Stimulated activated CD8-positive, alpha-beta memory T cell treated with anti-CD3 and anti-CD28 coated beads, Interleukin-12 subunit alpha, Interleukin-12 subunit beta, amount 100 ng/mL, for 24 hours (primary cell): ENCODE measurements around the gene ZSCAN18.

Experiments used
- DNase-seq: peaks from one replicate; pipeline ENCODE4 v3.0.0-alpha.2; 2020; ENCODE audit errors: extremely low read depth

Gene ZSCAN18

DNA sequence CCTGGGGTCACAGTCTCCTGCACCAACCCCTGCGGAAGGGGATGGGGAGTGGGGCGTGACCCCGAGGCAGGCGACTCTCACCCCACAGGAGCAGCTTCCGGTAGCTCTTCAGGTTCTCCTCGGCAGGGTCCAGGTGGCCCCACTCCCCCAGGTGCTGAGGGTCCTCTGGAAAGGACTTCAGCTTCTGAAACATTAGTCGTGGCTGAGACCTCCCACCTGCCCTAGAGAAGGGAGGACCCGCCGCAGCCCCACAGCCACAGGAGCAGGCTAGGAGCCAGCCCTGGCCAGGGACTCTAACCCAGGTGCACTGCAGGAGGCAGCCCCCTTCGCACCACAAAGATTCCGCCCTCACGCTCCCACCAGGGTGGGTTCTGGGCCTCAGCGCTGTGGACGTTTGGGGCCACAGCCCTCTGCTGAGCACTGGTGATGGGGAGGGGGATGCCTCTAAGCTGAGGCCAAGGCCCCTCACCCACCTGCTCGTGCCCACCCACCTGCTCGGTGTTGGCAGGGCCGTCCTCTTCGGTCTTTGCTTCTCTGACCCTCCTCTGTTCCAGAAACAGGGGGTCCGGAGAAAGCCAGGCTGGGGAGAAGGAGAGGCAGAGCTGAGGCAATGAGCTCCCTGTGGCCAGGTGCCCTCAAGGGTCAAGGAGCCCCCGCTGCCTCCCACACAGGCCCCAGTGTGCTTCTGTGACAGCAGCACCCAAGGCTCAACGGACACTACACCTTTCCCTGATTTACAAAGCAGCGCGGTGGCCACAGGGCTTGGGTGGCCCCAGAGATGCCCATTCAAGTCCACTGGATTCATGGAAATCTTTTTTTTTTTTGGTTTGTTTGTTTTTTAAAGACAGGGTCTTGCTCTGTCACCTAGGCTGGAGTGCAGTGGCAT, 11.0 kb downstream of the ZSCAN18 start:
- no peak for DNase-seq

DNA sequence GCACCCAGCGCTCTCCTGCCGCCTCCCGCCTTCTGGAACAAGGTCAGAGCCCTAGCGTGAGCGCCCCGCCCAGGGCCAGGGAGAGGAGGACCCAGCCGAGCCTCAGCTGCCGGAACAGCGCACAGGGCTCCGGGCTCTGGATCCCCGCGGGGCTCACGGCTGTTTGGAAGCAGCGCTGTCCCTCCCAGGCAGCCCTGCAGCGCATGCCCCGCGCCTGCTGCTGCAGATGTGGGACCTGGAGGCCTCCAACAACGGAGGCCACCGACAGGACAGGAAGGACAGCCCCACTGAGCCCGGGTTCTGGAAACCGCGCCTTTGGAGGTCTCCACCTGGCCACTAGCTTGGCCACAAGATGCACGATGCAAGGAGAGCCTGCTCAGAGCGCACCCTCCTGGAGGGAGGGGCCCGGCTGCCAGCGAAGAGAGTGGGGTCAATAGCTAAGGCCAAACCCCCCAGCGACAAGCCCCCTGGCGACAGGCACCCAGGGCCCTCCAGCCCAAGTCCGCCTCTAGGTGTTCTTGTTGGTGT, 12.6 kb downstream of the ZSCAN18 start:
- DNase-seq: no peak

DNA sequence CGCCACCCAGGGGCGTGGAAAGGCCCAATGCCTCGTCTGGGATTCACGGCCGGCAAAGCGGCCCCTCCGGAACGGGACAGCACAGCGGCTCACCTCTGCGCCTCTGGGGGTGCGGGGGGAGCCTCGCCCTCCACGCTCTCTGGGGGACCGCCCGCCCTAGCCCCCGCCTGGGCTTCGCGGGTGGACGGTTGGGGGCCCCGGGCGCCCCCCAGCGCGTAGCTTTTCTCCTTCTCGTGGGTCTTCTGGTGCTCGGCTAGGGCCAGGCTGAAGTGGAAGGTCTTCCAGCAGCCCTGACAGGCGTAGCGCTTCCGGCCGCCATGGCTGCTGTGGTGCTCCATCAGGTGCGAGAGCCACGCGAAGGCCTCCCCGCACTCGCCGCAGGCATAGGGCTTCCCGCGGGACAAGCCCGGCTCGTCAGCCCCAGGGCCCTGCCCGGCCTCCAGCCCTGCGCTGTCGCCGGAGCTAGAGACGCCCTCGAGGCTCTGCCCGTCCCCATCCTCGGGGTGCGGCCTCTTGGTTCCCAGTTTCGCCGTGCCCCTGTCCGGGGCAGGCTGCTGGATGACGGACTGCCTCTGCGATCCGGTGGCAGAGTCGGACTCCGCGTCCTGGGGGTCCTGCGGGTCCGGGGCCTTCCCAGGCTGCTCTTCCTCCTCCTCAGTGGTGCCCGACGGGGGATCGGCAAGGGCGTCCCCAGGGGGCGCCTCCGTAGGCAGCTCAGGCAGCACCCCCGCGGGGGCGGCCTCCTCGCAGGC, 13.3 kb downstream of the ZSCAN18 start:
- DNase-seq: no peak

DNA sequence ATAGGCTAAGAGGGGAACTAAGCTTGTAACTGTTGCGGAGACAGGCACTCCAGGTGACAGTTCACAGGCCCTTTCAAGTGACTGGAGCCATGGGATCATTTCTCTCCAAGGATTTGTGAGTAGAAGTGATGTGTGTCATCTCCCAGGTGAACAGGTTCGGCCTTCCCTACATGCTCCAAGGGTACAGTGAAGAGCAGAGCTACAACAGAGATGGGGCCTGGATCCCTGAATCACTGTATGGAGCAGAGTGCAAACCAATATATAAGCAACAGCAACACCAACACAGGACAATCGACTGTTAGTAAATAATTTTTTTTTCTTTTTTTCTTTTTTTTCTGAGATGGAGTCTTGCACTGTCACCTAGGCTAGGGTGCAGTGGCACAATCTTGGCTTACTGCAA, 15.0 kb downstream of the ZSCAN18 start:
- no peak for DNase-seq

DNA sequence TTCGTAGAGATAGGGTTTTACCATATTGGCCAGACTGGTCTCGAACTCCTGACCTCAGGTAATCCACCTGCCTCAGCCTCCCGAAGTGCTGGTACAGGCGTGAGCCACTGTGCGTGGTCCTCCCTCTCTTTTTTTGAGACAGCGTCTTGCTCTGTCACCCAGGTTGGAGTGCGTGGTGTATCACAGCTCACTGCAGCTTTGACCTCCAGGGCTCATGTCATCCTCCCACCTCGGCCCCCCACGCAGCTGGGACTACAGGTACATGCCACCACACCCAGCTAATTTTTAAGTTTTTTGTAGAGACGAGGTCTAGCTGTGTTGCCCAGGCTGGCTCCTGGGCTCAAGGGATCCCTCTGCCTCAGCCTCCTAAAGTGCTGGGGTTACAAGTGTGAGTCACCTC, 18.2 kb downstream of the ZSCAN18 start:
- no peak for DNase-seq

DNA sequence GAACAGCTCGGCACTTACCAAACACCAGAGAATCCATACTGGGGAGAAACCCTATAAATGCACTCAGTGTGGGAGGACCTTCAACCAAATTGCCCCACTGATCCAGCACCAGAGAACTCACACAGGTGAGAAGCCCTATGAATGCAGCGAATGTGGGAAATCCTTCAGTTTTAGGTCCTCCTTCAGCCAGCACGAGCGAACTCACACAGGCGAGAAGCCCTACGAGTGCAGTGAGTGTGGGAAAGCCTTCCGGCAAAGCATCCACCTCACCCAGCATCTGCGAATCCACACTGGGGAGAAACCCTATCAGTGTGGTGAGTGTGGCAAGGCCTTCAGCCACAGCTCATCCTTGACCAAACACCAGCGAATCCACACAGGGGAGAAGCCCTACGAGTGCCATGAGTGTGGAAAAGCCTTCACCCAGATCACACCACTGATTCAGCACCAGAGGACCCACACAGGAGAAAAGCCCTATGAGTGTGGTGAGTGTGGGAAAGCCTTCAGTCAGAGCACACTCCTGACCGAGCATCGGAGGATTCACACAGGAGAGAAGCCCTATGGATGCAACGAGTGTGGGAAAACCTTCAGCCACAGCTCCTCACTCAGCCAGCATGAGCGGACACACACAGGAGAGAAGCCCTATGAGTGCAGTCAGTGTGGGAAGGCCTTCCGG, 30.7 kb downstream of the ZSCAN18 start:
- no peak for DNase-seq

DNA sequence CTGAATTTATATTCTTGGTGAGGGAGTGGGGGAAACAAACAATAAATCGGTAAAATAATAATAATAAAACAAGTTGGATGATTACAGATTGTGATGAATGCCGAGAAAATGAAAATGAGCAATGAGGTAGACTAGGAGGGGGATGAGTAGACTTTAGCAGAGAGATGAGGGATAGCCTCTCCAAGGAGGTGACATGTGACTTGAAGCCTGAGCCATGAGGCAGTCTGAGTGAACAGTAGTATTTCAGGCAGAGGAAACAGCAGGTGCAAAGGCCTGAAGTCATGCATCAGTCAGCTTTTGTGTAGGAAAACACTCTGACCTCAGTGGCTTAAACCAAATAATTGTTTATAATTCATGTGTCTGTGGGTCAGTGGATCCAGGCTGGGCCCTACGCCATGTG, 34.3 kb downstream of the ZSCAN18 start:
- DNase-seq: no peak

DNA sequence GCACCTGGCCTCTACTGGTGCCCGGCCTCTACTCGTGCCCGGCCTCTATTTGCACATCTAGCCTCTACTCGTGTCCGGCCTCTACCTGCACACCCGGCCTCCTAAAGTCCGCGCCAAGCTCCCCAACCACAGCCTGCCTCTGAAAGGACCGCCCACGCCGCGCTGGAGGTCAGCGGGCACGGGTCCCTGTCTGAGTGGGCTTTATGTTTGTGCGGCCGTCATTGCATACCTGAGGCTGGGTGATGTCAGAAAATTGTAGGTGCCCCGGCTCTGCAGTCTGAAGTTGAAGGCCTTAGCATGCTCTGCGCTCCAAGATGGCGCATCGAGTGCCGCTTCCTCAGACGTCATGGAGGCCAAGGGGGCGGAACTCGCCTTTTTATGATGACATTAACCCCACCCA, 37.8 kb downstream of the ZSCAN18 start:
- DNase-seq: no peak

DNA sequence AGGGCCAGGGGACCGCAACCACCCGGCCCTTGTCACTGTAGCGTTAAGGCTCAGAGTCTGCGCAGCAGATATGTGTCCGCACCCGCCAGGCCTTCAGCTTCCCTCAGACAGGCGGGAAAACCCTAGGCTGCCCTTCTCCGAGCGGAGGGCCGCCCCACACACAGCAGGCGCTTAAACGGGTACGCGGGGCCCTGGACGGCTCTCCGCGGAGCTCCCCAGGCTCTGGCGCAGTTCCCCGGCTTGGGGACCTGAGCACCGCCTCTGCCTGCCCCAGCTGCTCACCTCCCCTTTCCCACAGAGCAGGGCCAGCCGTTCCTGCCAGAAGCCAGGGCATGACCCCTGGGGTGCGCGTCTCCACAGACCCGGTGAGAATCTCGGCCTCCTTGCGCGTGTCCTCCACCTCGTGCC, 38.4 kb downstream of the ZSCAN18 start:
- no peak for DNase-seq

DNA sequence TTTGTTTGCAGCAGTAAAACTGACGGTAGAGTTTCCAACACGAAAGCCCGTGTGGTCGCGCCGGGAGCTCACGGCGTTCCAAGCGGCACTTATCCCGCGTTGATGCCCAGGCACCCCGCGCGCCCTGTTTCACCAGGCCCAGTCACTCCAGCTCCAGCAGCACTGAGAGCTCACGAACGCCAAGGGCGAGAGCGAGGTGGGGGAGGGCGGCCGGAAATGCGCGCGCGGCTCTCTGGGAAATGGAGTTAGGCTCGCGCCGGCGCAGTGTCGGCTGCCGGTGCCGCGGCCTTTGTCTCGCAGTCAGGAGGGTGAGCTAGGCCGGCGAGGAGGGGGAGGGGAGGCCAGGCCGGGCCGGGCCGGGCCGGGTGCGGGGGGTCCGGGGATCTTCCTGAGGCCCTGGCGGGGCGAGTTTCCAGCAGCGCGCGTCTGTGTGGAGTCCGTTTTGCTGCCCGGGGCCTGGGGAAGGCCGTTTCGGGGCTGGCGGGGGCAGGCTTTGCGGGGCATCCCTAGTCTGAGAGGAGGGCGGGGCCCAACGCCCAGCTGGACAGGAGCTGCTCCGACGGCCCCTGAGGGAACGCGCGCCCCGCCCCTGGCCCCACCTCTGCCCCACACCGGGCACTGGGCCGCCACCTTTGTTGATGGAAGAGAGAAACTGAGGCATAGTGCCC, 38.9 kb downstream of the ZSCAN18 start, which contains the start of gene ZNF135:
Gene ZNF135 (plus strand): TSS at position 280 of the 668 bp plus-strand sequence. CDS start 721 bp downstream, outside the sequence.
- peak; percentile 35 for DNase-seq

DNA sequence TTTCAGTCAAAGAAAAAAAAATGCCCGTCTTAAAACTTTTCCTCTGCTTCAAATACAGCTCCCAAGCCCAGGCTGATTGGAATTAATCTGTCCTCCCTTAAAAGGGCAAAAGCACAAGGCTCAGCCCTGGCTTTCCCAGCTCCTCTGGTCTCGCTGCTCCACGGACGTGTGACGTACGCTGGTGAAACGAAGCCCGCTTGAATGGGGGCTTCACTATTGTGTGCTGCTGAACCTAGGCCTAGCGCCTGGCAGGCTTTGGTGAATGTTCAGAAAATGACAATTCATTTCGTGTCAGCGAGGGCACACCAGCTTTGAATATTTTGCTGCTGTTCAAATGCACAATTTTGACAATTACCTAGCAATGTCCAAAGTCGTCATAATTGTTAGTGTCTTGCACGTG, 39.6 kb downstream of the ZSCAN18 start:
- DNase-seq: no peak

DNA sequence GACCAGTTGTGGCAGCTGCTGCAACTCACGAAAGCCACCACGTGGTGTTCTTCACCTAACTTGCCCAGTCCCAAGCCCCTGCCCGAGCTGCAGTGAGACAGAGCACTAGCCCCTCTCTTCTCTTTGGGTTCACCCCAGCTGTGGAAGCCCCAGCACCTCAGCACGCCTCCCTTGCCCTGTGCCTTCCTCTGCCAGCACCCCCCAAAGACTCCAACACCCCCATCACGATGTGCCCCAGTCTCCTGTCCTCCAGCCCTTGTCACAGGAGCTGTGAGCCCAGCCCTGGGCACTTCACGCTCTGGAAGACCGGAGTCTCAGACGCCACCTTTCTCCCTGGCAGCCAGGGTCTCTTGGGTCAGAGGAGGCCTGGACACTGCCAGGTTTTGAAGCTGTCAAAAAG, 41.2 kb downstream of the ZSCAN18 start:
- no peak for DNase-seq

DNA sequence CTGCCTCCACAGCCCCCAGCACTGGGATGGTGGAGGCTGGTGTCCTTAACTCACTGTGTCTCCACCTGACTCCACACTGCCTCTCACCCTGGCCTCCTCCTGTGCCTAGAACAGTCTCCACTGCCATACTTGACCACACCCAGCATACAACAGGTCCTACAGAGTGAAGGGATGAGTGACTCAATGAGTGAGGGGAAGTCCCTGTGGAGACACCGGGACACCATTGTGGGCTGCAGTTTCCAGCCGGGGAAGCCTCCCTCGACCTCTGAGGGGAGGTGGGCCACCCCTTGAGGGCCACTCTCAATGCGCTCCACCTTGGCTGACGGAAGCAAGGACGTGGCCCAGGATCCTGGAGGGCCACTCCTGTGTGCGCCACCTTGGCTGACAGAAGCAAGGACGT, 41.8 kb downstream of the ZSCAN18 start:
- DNase-seq: no peak

DNA sequence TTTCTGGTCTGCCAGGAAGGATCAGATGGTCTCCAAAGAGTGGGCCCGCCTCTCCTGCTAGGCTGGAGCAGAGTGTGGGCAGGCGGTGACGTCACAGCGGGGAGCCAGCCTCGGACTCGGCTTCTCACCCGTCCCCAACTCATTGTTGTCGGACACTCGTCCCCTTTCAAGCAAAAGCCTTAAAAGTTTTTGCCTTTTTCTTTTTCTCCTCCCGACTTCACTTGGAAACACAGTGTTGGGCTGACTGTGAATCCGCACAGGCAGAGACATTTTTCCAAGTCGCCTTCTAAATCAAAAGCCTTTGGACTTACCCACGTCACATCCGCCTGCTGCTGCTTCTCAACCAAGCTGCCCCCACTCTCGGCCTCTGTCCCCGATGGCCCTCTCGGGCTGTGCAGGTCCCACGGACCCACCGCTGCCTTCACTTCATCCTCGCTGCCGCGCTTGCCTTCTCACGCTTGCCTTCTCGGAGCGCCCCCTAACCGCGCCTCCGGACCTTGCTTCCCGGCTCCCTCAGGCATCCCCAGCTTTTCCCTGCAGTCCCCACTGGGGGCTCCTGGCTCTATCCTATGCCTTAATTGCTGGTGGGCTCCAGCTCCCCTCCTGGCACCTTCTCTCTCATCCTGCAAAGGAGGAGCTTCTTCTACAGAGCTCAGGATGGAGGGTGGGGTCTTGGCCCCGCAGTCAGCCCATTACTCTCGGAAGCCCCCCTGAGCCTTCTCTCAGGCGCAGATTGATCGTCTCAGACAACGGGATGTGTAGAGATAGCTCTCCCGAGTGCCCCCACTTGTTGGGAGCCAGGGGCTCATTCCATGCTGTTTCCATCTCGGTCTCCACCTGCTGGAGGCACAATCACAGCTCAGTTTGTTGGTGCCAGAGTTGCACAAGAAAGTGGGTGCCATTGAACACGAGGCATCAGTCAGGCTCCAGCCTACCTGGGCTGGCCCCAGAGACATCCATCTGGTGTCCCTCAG, 42.8 kb downstream of the ZSCAN18 start:
- DNase-seq: no peak

DNA sequence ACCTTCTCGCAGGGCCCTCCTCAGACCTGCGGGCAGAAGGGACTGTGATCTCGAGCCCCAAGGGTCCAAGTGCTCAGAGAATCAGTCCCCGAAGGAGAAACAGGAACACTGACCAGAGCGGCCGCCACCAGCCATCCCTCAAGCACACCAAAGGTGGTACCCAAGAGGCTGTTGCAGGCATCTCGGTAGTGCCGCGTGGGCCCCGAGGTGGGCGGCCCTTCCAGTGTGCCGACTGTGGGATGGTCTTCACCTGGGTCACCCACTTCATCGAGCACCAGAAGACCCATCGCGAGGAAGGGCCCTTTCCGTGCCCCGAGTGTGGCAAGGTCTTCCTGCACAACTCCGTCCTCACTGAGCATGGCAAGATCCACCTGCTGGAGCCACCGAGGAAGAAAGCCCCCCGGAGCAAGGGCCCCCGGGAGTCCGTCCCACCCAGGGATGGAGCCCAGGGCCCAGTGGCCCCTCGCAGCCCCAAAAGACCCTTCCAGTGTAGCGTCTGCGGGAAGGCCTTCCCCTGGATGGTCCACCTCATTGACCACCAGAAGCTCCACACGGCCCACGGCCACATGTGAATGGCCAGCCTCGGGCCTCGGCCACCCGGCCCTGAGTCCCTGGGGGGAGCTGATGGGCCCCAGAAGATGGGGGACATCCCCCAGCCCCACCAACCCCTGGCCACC, 44.4 kb downstream of the ZSCAN18 start:
- no peak for DNase-seq

DNA sequence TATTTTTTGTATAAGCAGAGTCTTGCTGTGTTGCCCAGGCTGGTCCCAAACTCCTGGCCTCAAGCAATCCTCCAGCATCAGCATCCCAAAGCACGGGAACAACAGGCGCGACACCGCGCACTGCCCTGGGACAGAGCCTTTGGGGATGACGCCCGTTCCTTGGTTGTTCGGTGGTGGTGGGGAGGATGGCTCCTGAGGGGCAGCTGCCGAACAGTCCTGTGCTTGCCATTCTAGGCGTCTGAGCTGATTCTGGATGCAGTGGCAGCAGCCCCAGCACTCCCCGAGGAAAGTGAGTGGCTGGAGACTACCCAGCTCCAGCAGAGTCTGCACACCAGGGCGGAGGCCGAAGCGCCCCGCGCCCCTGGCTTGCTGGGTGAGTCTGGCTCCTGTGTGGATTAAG, 45.8 kb downstream of the ZSCAN18 start:
- no peak for DNase-seq

DNA sequence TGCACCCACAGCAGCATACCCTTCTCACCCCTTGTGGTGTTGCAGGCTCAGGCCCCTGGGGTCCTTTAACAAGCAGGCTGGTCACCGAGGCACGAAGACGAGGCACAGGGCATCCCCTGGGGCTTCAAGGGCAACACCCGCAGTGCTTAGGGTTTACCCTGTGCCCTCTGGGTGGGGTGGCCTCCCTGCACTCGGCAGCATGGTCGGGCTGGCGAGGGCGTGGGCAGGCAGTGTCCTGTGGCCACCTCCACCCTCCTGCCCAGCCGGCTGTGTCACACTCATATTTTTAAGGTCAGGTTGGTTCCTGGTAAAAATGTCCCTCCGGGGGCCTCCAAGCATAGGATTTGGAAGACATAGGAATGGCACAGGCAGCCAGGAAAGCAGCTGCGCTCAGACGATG, 50.4 kb downstream of the ZSCAN18 start:
- no peak for DNase-seq

DNA sequence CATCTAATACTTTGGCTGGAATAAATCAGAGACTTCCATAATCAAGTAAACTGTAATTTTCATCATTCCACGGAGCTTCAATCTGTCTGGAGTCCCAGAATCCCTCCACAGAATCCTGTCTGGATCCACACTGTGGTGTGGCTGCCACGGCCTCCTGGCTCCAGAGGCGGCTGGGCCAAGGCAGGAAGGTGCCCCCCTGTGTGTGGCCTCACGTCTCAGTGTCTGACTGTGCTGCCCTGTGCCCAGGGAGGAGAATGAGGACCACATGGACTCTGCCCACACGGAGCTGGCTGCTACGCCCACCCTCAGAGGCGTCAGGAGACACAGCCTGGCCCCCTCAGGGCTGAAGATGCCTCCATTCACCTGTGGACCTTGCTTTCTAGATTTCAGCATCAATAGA, 51.2 kb downstream of the ZSCAN18 start:
- no peak for DNase-seq

DNA sequence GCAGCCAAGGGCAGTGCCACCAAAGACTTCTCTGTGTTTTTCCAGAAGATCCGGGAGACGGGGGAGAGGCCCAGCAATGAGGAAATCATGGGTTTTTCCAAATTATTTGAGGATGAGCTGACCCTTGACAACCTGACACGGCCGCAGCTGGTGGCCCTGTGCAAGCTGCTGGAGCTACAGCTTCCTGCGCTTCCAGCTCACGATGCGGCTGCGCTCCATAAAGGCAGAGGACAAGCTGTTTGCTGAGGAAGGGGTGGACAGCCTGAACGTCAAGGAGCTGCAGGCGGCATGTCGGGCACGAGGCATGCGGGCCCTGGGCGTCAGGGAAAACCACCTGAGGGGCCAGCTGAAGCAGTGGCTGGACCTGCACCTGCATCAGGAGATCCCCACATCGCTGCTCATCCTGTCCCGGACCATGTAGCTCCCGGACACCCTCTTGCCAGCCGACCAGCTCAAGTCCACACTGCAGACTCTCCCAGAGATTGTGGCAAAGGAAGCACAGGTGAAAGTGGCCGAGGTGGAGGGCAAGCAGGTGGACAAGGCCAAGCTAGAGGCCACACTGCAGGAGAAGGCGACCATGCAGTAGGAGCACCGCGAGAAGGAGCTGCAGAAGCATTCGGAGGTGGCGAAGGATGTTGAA, 52.5 kb downstream of the ZSCAN18 start:
- DNase-seq: no peak
